HL-60/S4 (cell line): ENCODE data around the gene ANO4.

ENCODE experiments used
- in situ Hi-C: fragments of 300-500 bp; cut with MboI; formaldehyde crosslinking; loops from 2 replicates; pipeline ENCODE4 v1.14.3; 2022; ENCODE audit warnings: low sequenced_read_pairs

ANO4 gene

GRCh38 chr12:100942984-100943749 lies 148.6 kb downstream of the ANO4 start:
- in situ Hi-C loops: no loop called here

GRCh38 chr12:100951756-100952155 lies 157.2 kb downstream of the ANO4 start:
- in situ Hi-C loops: no loop called here

- in situ Hi-C loops: no loop called here
Measured at GRCh38 chr12:100953217-100953616, 158.6 kb downstream of the ANO4 start.

- in situ Hi-C loops: no loop called here
Measured at GRCh38 chr12:100953677-100954076, 159.1 kb downstream of the ANO4 start.

- in situ Hi-C loops: no loop called here
Measured at GRCh38 chr12:100954118-100954517, 159.5 kb downstream of the ANO4 start.

- in situ Hi-C loops: no loop called here
Measured at GRCh38 chr12:100955139-100955538, 160.6 kb downstream of the ANO4 start.

- in situ Hi-C loops: no loop called here
Measured at GRCh38 chr12:100956311-100956852, 161.8 kb downstream of the ANO4 start.

GRCh38 chr12:100959481-100959880 lies 164.9 kb downstream of the ANO4 start:
- in situ Hi-C loops: no loop called here

- in situ Hi-C loops: no loop called here
Measured at GRCh38 chr12:100962086-100962712, 167.6 kb downstream of the ANO4 start.

- in situ Hi-C loops: no loop called here
Measured at GRCh38 chr12:100963381-100963780, 168.8 kb downstream of the ANO4 start.

- in situ Hi-C loops: no loop called here
Measured at GRCh38 chr12:100964028-100964427, 169.5 kb downstream of the ANO4 start.

- in situ Hi-C loops: no loop called here
Measured at GRCh38 chr12:100967189-100967588, 172.6 kb downstream of the ANO4 start.

GRCh38 chr12:100970894-100971293 lies 176.3 kb downstream of the ANO4 start:
- in situ Hi-C loops: no loop called here

GRCh38 chr12:100972121-100972520 lies 177.5 kb downstream of the ANO4 start:
- in situ Hi-C loops: no loop called here

- in situ Hi-C loops: no loop called here
Measured at GRCh38 chr12:100974341-100974740, 179.8 kb downstream of the ANO4 start.

GRCh38 chr12:100974747-100975146 lies 180.2 kb downstream of the ANO4 start:
- in situ Hi-C loops: no loop called here

GRCh38 chr12:100976735-100977134 lies 182.2 kb downstream of the ANO4 start:
- in situ Hi-C loops: no loop called here

GRCh38 chr12:100980856-100981255 lies 186.3 kb downstream of the ANO4 start:
- in situ Hi-C loops: no loop called here

GRCh38 chr12:100982511-100983183 lies 188.1 kb downstream of the ANO4 start:
- in situ Hi-C loops: no loop called here

GRCh38 chr12:100984796-100985195 lies 190.2 kb downstream of the ANO4 start:
- in situ Hi-C loops: no loop called here
